ENCODE results near the gene SI.

Gene SI

DNA sequence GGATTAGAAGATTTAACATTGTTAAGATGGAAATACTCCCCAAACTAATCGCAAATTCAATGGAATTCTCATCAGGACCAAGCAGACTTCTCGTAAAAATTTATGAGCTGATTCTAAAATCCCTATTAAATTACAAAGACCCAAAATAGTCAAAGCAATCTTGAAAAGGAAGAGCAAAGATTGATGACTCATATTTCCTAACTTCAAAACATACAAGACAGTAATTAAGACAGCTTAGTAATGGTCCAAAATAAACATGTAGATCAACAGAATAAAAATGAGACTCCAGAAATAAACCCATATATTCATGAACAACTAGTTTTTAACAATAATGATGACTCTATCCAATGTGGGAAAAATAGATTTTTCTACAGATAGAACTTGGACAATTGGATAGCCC is 148.7 kb downstream of the SI start:
- no peak overlapping the region for H3K27ac Mint-ChIP-seq
- H3K27me3 Mint-ChIP-seq, result no peaks in the 10 kb centered on the region
- DNase-seq, result no peak
- H3K4me1 Mint-ChIP-seq (ENCODE audit: low read depth), result no peaks in the 10 kb centered on the region
- H3K36me3 Mint-ChIP-seq (ENCODE audit: low read depth), result no peaks in the 10 kb centered on the region
- peaks cover 14% of the 10 kb centered on the region for H3K9me3 Mint-ChIP-seq
- H3K4me3 Mint-ChIP-seq, result no peak overlapping the region
